ENCODE measurements around the gene OPRM1. TPM values are rescaled to one million over a fixed set of nuclear protein-coding genes. Genes with fewer than 3 reads are reported as not detected.
"Not testable (repeated sequence)": the region's sequence is repeated elsewhere in the genome, so short reads cannot be mapped to it uniquely, and the experiment has no call there.

OPRM1 gene
- total RNA-seq, 1 donor from 2014 or later = not detected

GRCh38 chr6:154070657-154071056, 31.6 kb downstream of the OPRM1 start:
- Mint-ChIP-seq H3K36me3 (ENCODE audit: low read depth, unreplicated experiment) (no peaks in the 10 kb centered on the region), H3K9me3 (ENCODE audit: unreplicated experiment) (peaks cover 2% of the 10 kb centered on the region), H3K4me1 (ENCODE audit: low read depth, unreplicated experiment) (peaks cover 21% of the 10 kb centered on the region), H3K4me3 (ENCODE audit: unreplicated experiment) (no peak overlapping the region), H3K27ac (ENCODE audit: unreplicated experiment) (no peak overlapping the region), H3K27me3 (ENCODE audit: low read depth, unreplicated experiment) (no peaks in the 10 kb centered on the region)
- Histone ChIP-seq H2AFZ (ENCODE audit: low read depth, low read length) (no peak overlapping the region), H3K9me3 (ENCODE audit: insufficient read depth, low read depth, low read length) (no peaks in the 10 kb centered on the region), H3K36me3 (ENCODE audit: insufficient read depth, low read length) (no peaks in the 10 kb centered on the region), H3K27me3 (ENCODE audit: insufficient read depth, low read length) (no peaks in the 10 kb centered on the region), H4K20me1 (ENCODE audit: insufficient read depth, low read length) (no peaks in the 10 kb centered on the region), H3K4me3 (ENCODE audit: insufficient read depth, low read depth, low read length) (no peak overlapping the region), H3K4me1 (ENCODE audit: insufficient read depth, low read length) (no peaks in the 10 kb centered on the region), H3K9ac (ENCODE audit: low read length) (no peak overlapping the region), H3K79me2 (ENCODE audit: insufficient read depth, low read length) (no peaks in the 10 kb centered on the region), H3K27ac (ENCODE audit: low read depth, low read length) (no peak overlapping the region), H3K4me2 (ENCODE audit: low read length) (no peak overlapping the region)
- FAIRE-seq = no peak
- peak; percentile 4 for DNase-seq (ENCODE audit: low read depth)
- TF ChIP-seq EZH2 (IDR thresholded peaks at IDR 0.05; ENCODE audit: insufficient read depth, low read length) (no peak), CTCF (IDR thresholded peaks at IDR 0.05; ENCODE audit: insufficient read depth, low read depth, low read length) (no peak)

GRCh38 chr6:154071236-154071635, 32.2 kb downstream of the OPRM1 start:
- H3K4me1 ChIP-seq (ENCODE audit: insufficient read depth, low read length) = no peaks in the 10 kb centered on the region
- no peak for FAIRE-seq
- H3K4me2 ChIP-seq (ENCODE audit: low read length) = no peak overlapping the region
- no peak for DNase-seq (ENCODE audit: low read depth)
- H3K27ac ChIP-seq (ENCODE audit: low read depth, low read length) = no peak overlapping the region
- no peak for TF ChIP-seq EZH2 (IDR thresholded peaks at IDR 0.05; ENCODE audit: insufficient read depth, low read length)
- no peak for TF ChIP-seq CTCF (IDR thresholded peaks at IDR 0.05; ENCODE audit: insufficient read depth, low read depth, low read length)
- Mint-ChIP-seq H3K4me1 (ENCODE audit: low read depth, unreplicated experiment) (peaks cover 21% of the 10 kb centered on the region), H3K4me3 (ENCODE audit: unreplicated experiment) (no peak overlapping the region), H3K27me3 (ENCODE audit: low read depth, unreplicated experiment) (no peaks in the 10 kb centered on the region), H3K27ac (ENCODE audit: unreplicated experiment) (peak overlapping the region; percentile 10), H3K9me3 (ENCODE audit: unreplicated experiment) (peaks cover 2% of the 10 kb centered on the region), H3K36me3 (ENCODE audit: low read depth, unreplicated experiment) (no peaks in the 10 kb centered on the region)
- H3K27me3 ChIP-seq (ENCODE audit: insufficient read depth, low read length) = no peaks in the 10 kb centered on the region
- H2AFZ ChIP-seq (ENCODE audit: low read depth, low read length) = no peak overlapping the region
- H3K9me3 ChIP-seq (ENCODE audit: insufficient read depth, low read depth, low read length) = no peaks in the 10 kb centered on the region
- H3K9ac ChIP-seq (ENCODE audit: low read length) = no peak overlapping the region
- H3K36me3 ChIP-seq (ENCODE audit: insufficient read depth, low read length) = no peaks in the 10 kb centered on the region
- H4K20me1 ChIP-seq (ENCODE audit: insufficient read depth, low read length) = no peaks in the 10 kb centered on the region
- H3K4me3 ChIP-seq (ENCODE audit: insufficient read depth, low read depth, low read length) = no peak overlapping the region
- no peaks in the 10 kb centered on the region for H3K79me2 ChIP-seq (ENCODE audit: insufficient read depth, low read length)

GRCh38 chr6:154071711-154072110, 32.7 kb downstream of the OPRM1 start:
- Mint-ChIP-seq H3K4me1 (ENCODE audit: low read depth, unreplicated experiment) (peaks cover 21% of the 10 kb centered on the region), H3K9me3 (ENCODE audit: unreplicated experiment) (peaks cover 2% of the 10 kb centered on the region), H3K4me3 (ENCODE audit: unreplicated experiment) (no peak overlapping the region), H3K27ac (ENCODE audit: unreplicated experiment) (no peak overlapping the region), H3K27me3 (ENCODE audit: low read depth, unreplicated experiment) (no peaks in the 10 kb centered on the region), H3K36me3 (ENCODE audit: low read depth, unreplicated experiment) (no peaks in the 10 kb centered on the region)
- H3K27me3 ChIP-seq (ENCODE audit: insufficient read depth, low read length) = no peaks in the 10 kb centered on the region
- no peaks in the 10 kb centered on the region for H3K9me3 ChIP-seq (ENCODE audit: insufficient read depth, low read depth, low read length)
- TF ChIP-seq CTCF (IDR thresholded peaks at IDR 0.05; ENCODE audit: insufficient read depth, low read depth, low read length) (no peak), EZH2 (IDR thresholded peaks at IDR 0.05; ENCODE audit: insufficient read depth, low read length) (no peak)
- H3K9ac ChIP-seq (ENCODE audit: low read length) = no peak overlapping the region
- FAIRE-seq (no peak), DNase-seq (ENCODE audit: low read depth) (peak; percentile 30)
- H4K20me1 ChIP-seq (ENCODE audit: insufficient read depth, low read length) = no peaks in the 10 kb centered on the region
- no peak overlapping the region for H3K4me3 ChIP-seq (ENCODE audit: insufficient read depth, low read depth, low read length)
- no peaks in the 10 kb centered on the region for H3K79me2 ChIP-seq (ENCODE audit: insufficient read depth, low read length)
- no peak overlapping the region for H3K27ac ChIP-seq (ENCODE audit: low read depth, low read length)
- no peaks in the 10 kb centered on the region for H3K36me3 ChIP-seq (ENCODE audit: insufficient read depth, low read length)
- no peak overlapping the region for H3K4me2 ChIP-seq (ENCODE audit: low read length)
- H2AFZ ChIP-seq (ENCODE audit: low read depth, low read length) = no peak overlapping the region
- no peaks in the 10 kb centered on the region for H3K4me1 ChIP-seq (ENCODE audit: insufficient read depth, low read length)

GRCh38 chr6:154078596-154078995, 39.6 kb downstream of the OPRM1 start:
- not testable (repeated sequence) for H3K9me3 Mint-ChIP-seq (ENCODE audit: unreplicated experiment); H3K4me3 Mint-ChIP-seq (ENCODE audit: unreplicated experiment); H3K36me3 Mint-ChIP-seq (ENCODE audit: low read depth, unreplicated experiment); H3K9me3 ChIP-seq (ENCODE audit: insufficient read depth, low read depth, low read length); H3K27ac Mint-ChIP-seq (ENCODE audit: unreplicated experiment); H3K9ac ChIP-seq (ENCODE audit: low read length); H3K4me3 ChIP-seq (ENCODE audit: insufficient read depth, low read depth, low read length); H2AFZ ChIP-seq (ENCODE audit: low read depth, low read length); H3K4me1 ChIP-seq (ENCODE audit: insufficient read depth, low read length); H3K27me3 ChIP-seq (ENCODE audit: insufficient read depth, low read length); H3K79me2 ChIP-seq (ENCODE audit: insufficient read depth, low read length); H4K20me1 ChIP-seq (ENCODE audit: insufficient read depth, low read length); DNase-seq (ENCODE audit: low read depth); FAIRE-seq; H3K27ac ChIP-seq (ENCODE audit: low read depth, low read length); H3K36me3 ChIP-seq (ENCODE audit: insufficient read depth, low read length); H3K27me3 Mint-ChIP-seq (ENCODE audit: low read depth, unreplicated experiment); H3K4me2 ChIP-seq (ENCODE audit: low read length)
- H3K4me1 Mint-ChIP-seq (ENCODE audit: low read depth, unreplicated experiment) = peaks cover 15% of the 10 kb centered on the region
